ENCODE data around the gene ECHDC1. TPM values are rescaled to one million over a fixed set of nuclear protein-coding genes. Genes with fewer than 3 reads are reported as not detected.
A peak's percentile ranks its signal among the peaks of the same experiment; 100 is the strongest.

The ECHDC1 gene
- total RNA-seq, 4 donors from 2014 or later: 51.9 to 91.0 (median 59.2) TPM

- Histone ChIP-seq H3K36me3 (peaks cover 0 to 7% (median 0%) of the 10 kb centered on the region in 3 donors), H3K9me3 (no peaks in the 10 kb centered on the region), H3K4me1 (peaks cover 0 to 18% (median 4%) of the 10 kb centered on the region in 4 donors), H3K27ac (no peak overlapping the region), H3K4me3 (no peak overlapping the region), H3K27me3 (no peaks in the 10 kb centered on the region)
- 68 to 73% methylated on average over 2 of the region's 2 CpGs for WGBS, 2 donors
- TF ChIP-seq POLR2A (IDR thresholded peaks at IDR 0.05) (no peak), CTCF (IDR thresholded peaks at IDR 0.05) (no peak), EP300 (IDR thresholded peaks at IDR 0.05) (no peak)
- no peak for DNase-seq (ENCODE audit: low spot score in 2 of 2)
Measured at GRCh38 chr6:127298475-127298874, 44.9 kb downstream of the ECHDC1 start.

GRCh38 chr6:127297502-127298070, 45.8 kb downstream of the ECHDC1 start:
- H3K36me3 ChIP-seq: peaks cover 0 to 7% (median 0%) of the 10 kb centered on the region in 3 donors
- H3K27me3 ChIP-seq: no peaks in the 10 kb centered on the region
- TF ChIP-seq POLR2A (IDR thresholded peaks at IDR 0.05) (no peak), CTCF (IDR thresholded peaks at IDR 0.05) (no peak), EP300 (IDR thresholded peaks at IDR 0.05) (no peak)
- 50 to 58% methylated on average over 4 of the region's 4 CpGs for WGBS, 2 donors
- no peak for DNase-seq (ENCODE audit: low spot score in 2 of 2)
- peaks cover 0 to 21% (median 0%) of the 10 kb centered on the region in 4 donors for H3K4me1 ChIP-seq
- no peak overlapping the region for H3K4me3 ChIP-seq
- H3K27ac ChIP-seq: no peak overlapping the region
- H3K9me3 ChIP-seq: no peaks in the 10 kb centered on the region

DNA sequence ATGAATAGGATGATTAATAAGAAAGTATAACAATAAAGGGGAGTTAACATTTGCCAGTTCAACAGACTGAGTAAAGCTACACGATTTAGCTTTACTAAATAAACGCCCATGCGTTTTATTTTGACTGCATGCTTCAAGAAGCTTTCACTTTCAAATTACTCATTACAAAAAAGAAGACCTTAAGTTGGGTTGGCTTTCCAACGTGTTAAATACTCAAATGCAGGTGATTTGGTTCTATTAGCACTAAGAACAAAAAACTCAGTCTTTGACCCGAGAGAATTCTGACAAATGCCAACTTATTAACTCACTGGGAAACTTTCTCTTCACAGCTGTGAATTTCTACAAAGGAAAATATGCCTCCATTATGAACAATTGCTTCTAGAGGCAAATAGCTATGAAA, 51.9 kb downstream of the ECHDC1 start:
- 27 to 41% methylated on average over 5 of the region's 5 CpGs for WGBS, 2 donors
- peaks cover 0 to 26% (median 8%) of the 10 kb centered on the region in 3 donors for H3K36me3 ChIP-seq
- no peaks in the 10 kb centered on the region for H3K9me3 ChIP-seq
- H3K27ac ChIP-seq: peak overlapping the region in 2 of 4 donors; percentile 21 to 43
- no peaks in the 10 kb centered on the region for H3K27me3 ChIP-seq
- no peak for DNase-seq (ENCODE audit: low spot score in 2 of 2)
- no peak overlapping the region for H3K4me3 ChIP-seq
- TF ChIP-seq CTCF (IDR thresholded peaks at IDR 0.05) (no peak), EP300 (IDR thresholded peaks at IDR 0.05) (no peak), POLR2A (IDR thresholded peaks at IDR 0.05) (no peak)
- H3K4me1 ChIP-seq: peaks cover 0 to 50% (median 16%) of the 10 kb centered on the region in 4 donors

GRCh38 chr6:127290391-127291265, 52.8 kb downstream of the ECHDC1 start:
- 64 to 68% methylated on average over 4 of the region's 4 CpGs for WGBS, 2 donors
- Histone ChIP-seq H3K9me3 (no peaks in the 10 kb centered on the region), H3K27ac (peak overlapping the region in 2 of 4 donors; percentile 21 to 43), H3K4me1 (peaks cover 0 to 50% (median 16%) of the 10 kb centered on the region in 4 donors), H3K4me3 (no peak overlapping the region), H3K27me3 (no peaks in the 10 kb centered on the region), H3K36me3 (peaks cover 0 to 28% (median 8%) of the 10 kb centered on the region in 3 donors)
- DNase-seq (ENCODE audit: low spot score in 2 of 2): no peak
- TF ChIP-seq EP300 (IDR thresholded peaks at IDR 0.05) (no peak), CTCF (IDR thresholded peaks at IDR 0.05) (no peak), POLR2A (IDR thresholded peaks at IDR 0.05) (no peak)

DNA sequence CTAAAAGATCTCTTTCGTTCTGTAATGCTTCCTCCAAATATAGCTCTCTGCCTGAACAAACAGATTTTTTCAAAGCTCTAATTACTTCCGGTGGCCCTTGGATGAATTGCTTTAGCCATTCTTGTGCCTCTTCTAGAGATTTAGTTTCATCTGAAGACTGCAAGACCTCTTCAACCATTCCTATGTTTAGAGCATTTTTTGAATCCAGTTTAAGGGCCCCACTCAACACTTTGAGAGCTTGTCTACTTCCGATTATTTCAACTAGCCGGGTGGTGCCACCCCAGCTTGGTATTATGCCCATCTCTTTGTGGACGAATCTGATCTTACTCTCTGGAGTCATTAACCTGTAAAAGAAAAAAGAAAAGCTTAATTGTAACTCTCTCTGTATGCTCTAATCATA, 53.5 kb downstream of the ECHDC1 start:
- peaks cover 0 to 50% (median 16%) of the 10 kb centered on the region in 4 donors for H3K4me1 ChIP-seq
- 51 to 66% methylated on average over 5 of the region's 5 CpGs for WGBS, 2 donors
- no peaks in the 10 kb centered on the region for H3K27me3 ChIP-seq
- no peak overlapping the region for H3K4me3 ChIP-seq
- TF ChIP-seq POLR2A (IDR thresholded peaks at IDR 0.05) (no peak), EP300 (IDR thresholded peaks at IDR 0.05) (no peak), CTCF (IDR thresholded peaks at IDR 0.05) (no peak)
- no peak for DNase-seq (ENCODE audit: low spot score in 2 of 2)
- no peak overlapping the region for H3K27ac ChIP-seq
- H3K9me3 ChIP-seq: no peaks in the 10 kb centered on the region
- peaks cover 0 to 28% (median 8%) of the 10 kb centered on the region in 3 donors for H3K36me3 ChIP-seq
